Measurements from ENCODE around the gene MRPS2. TPM values are rescaled to one million over a fixed set of nuclear protein-coding genes. Genes with fewer than 3 reads are reported as not detected.
A peak's percentile ranks its signal among the peaks of the same experiment; 100 is the strongest.

The MRPS2 gene
- polyA plus RNA-seq, 1 donor from 2014 or later, result 20.1 TPM

DNA sequence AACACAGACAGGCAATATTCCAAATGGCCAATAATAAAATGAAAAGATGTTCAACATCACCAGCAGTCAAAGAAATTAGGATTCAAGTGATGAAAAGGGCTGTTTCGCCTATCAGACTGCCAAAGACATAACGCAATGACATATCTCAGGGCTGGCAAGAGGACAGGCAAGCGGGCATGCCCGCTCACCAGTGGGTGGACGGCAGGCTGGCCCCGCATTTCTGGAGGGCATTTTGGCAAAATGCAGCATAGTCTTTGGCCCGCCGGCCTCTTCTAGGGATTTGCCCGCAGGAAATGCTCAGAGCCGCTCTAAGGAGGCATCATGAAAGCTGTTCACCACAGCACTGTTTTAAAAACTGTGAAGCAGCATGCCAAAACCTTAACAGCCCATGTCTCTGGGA lies 22.3 kb upstream of the MRPS2 start:
- no peak overlapping the region for H3K4me3 ChIP-seq (ENCODE audit: low read length)
- H4K20me1 ChIP-seq (ENCODE audit: insufficient read depth), result no peaks in the 10 kb centered on the region
- TF ChIP-seq SMC3 (conservative IDR thresholded peaks at IDR 0.05; ENCODE audit: poor library complexity) (no peak), EP300 (conservative IDR thresholded peaks at IDR 0.05; ENCODE audit: poor library complexity, severe bottlenecking) (no peak), POLR2AphosphoS5 (IDR thresholded peaks at IDR 0.05) (no peak), TAF1 (IDR thresholded peaks at IDR 0.05; ENCODE audit: low read depth) (no peak), EZH2 (IDR thresholded peaks at IDR 0.05; ENCODE audit: borderline replicate concordance, insufficient read depth, low read length, poor library complexity, severe bottlenecking) (no peak), RAD21 (conservative IDR thresholded peaks at IDR 0.05) (no peak), MXI1 (conservative IDR thresholded peaks at IDR 0.05; ENCODE audit: poor library complexity, severe bottlenecking) (no peak)
- TF ChIP-seq, protein P1, sequence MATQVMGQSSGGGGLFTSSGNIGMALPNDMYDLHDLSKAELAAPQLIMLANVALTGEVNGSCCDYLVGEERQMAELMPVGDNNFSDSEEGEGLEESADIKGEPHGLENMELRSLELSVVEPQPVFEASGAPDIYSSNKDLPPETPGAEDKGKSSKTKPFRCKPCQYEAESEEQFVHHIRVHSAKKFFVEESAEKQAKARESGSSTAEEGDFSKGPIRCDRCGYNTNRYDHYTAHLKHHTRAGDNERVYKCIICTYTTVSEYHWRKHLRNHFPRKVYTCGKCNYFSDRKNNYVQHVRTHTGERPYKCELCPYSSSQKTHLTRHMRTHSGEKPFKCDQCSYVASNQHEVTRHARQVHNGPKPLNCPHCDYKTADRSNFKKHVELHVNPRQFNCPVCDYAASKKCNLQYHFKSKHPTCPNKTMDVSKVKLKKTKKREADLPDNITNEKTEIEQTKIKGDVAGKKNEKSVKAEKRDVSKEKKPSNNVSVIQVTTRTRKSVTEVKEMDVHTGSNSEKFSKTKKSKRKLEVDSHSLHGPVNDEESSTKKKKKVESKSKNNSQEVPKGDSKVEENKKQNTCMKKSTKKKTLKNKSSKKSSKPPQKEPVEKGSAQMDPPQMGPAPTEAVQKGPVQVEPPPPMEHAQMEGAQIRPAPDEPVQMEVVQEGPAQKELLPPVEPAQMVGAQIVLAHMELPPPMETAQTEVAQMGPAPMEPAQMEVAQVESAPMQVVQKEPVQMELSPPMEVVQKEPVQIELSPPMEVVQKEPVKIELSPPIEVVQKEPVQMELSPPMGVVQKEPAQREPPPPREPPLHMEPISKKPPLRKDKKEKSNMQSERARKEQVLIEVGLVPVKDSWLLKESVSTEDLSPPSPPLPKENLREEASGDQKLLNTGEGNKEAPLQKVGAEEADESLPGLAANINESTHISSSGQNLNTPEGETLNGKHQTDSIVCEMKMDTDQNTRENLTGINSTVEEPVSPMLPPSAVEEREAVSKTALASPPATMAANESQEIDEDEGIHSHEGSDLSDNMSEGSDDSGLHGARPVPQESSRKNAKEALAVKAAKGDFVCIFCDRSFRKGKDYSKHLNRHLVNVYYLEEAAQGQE (IDR thresholded peaks at IDR 0.05; ENCODE audit: borderline replicate concordance), result no peak
- TF ChIP-seq, protein P2, sequence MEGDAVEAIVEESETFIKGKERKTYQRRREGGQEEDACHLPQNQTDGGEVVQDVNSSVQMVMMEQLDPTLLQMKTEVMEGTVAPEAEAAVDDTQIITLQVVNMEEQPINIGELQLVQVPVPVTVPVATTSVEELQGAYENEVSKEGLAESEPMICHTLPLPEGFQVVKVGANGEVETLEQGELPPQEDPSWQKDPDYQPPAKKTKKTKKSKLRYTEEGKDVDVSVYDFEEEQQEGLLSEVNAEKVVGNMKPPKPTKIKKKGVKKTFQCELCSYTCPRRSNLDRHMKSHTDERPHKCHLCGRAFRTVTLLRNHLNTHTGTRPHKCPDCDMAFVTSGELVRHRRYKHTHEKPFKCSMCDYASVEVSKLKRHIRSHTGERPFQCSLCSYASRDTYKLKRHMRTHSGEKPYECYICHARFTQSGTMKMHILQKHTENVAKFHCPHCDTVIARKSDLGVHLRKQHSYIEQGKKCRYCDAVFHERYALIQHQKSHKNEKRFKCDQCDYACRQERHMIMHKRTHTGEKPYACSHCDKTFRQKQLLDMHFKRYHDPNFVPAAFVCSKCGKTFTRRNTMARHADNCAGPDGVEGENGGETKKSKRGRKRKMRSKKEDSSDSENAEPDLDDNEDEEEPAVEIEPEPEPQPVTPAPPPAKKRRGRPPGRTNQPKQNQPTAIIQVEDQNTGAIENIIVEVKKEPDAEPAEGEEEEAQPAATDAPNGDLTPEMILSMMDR (IDR thresholded peaks at IDR 0.05; ENCODE audit: poor library complexity, severe bottlenecking), result no peak
- no peak overlapping the region for H3K27ac ChIP-seq (ENCODE audit: low read length)
- H3K79me2 ChIP-seq (replicated peaks; ENCODE audit: insufficient read depth, low read length), result no peaks in the 10 kb centered on the region
- no peaks in the 10 kb centered on the region for H3K9me3 ChIP-seq (ENCODE audit: low read length)
- no peak overlapping the region for H3K4me2 ChIP-seq (ENCODE audit: low read length)
- no peaks in the 10 kb centered on the region for H3F3A ChIP-seq (ENCODE audit: insufficient read depth, low read length, poor library complexity, severe bottlenecking)
- H3K9me2 ChIP-seq (ENCODE audit: insufficient read depth, low read length), result no peaks in the 10 kb centered on the region
- H2AFZ ChIP-seq (ENCODE audit: low read depth, low read length), result no peak overlapping the region
- H3K27me3 ChIP-seq (ENCODE audit: insufficient read depth, low read depth, low read length), result no peaks in the 10 kb centered on the region
- H3K36me3 ChIP-seq (ENCODE audit: insufficient read depth, low read length), result no peaks in the 10 kb centered on the region
- H3K9ac ChIP-seq (ENCODE audit: low read length), result no peak overlapping the region

DNA sequence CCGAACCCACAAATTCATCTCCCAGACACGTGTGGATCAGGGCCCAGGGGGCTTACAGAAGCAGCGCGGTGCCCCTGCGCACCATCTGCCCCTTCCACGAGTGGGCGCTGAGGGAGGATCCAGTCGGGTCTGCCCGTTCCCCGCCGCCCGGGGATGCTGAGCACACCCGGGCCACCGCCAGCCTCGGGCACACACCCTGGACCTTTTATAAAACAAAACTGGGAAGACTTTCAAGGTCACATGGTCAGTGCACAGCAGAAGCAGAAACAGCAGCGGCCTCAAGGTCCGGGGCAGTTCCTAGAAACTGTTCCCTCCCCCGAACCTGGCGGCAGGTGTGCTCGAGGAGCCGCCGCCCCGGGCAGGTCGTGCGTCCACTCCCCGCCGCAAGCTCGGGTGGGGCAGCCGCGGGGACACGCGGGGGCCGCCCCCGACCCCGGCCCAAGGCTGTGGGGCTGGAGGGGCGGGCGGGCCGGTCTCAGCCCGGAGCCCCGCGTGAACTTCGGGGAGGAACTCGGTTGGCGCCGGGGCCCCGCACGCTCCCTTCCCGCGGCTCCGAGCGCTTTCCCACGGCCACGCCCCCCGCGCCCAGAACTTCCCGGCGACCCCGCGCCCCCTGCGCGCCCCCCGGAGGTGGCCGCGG lies 21.5 kb upstream of the MRPS2 start:
- TF ChIP-seq RAD21 (conservative IDR thresholded peaks at IDR 0.05), result no peak
- TF ChIP-seq, protein P2 (IDR thresholded peaks at IDR 0.05; ENCODE audit: poor library complexity, severe bottlenecking), result peak; percentile 63
- Histone ChIP-seq H3K4me2 (ENCODE audit: low read length) (no peak overlapping the region), H3K36me3 (ENCODE audit: insufficient read depth, low read length) (no peaks in the 10 kb centered on the region), H3K9me2 (ENCODE audit: insufficient read depth, low read length) (no peaks in the 10 kb centered on the region), H3K79me2 (replicated peaks; ENCODE audit: insufficient read depth, low read length) (no peaks in the 10 kb centered on the region), H3K9me3 (ENCODE audit: low read length) (no peaks in the 10 kb centered on the region), H3K27me3 (ENCODE audit: insufficient read depth, low read depth, low read length) (no peaks in the 10 kb centered on the region), H2AFZ (ENCODE audit: low read depth, low read length) (no peak overlapping the region), H3K4me3 (ENCODE audit: low read length) (peak overlapping the region; percentile 45), H3K27ac (ENCODE audit: low read length) (no peak overlapping the region), H3K9ac (ENCODE audit: low read length) (no peak overlapping the region), H3F3A (ENCODE audit: insufficient read depth, low read length, poor library complexity, severe bottlenecking) (no peaks in the 10 kb centered on the region), H4K20me1 (ENCODE audit: insufficient read depth) (no peaks in the 10 kb centered on the region)

Data from neural cell (in vitro differentiated cells).